Amniotic stem cell (primary cell): ENCODE data around the gene MB.
"Not testable (repeated sequence)": the region's sequence is repeated elsewhere in the genome, so short reads cannot be mapped to it uniquely, and the experiment has no call there.

Experiments
- DNase-seq: peaks from one replicate; lab custom pipeline; 2025; lab: John Stamatoyannopoulos, UW

The MB gene

DNA sequence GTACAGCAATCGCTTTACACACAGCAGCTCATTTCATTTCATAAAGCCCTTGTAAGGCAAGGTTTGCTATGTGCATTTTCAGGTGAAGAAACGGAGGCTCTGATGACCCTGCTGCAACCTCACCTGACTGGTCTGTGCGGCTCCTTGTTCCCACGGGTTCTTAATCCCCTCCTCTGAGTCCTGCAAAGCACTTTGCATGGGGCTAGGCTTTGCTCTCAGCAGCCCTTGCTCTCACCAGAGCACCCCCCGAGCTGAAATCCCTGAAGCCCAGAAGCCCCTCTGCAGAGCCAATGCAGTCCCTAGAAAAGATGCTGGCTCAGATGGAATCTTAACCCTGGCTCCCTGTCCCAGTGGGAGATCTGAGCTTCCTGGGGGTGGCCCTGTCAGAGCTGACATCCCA, 20.1 kb upstream of the MB start:
- DNase-seq = no peak

DNA sequence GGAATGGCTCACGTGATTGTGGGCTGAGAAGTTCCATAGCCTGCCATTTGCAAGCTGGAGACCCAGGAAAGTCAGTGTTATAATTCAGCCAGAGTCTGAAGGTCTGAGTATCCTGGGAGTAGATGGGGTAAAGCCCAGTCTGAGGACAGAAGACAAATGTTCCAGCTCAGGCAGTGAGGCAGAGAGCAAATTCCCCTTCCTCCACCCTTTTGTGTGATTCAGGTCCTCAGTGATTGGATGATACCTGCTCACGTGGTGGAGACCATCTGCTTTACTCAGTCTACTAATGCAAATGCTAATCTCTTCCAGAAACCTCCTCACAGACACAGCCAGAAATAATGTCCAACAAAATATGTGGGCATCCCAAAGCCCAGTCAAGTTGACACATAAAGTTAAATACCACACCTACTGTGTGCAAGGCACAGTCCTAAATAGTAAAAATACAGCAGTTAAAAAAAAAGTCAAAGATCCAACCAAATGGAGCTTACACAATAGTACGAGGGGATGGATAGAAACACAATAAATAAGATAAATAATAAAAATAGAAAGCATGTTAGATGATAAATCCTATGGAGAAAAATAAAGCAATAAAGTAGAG, 17.9 kb upstream of the MB start:
- DNase-seq = no peak

- no peak for DNase-seq
Observed at GRCh38 chr22:35634015-35634414, 16.9 kb upstream of the MB start.

DNA sequence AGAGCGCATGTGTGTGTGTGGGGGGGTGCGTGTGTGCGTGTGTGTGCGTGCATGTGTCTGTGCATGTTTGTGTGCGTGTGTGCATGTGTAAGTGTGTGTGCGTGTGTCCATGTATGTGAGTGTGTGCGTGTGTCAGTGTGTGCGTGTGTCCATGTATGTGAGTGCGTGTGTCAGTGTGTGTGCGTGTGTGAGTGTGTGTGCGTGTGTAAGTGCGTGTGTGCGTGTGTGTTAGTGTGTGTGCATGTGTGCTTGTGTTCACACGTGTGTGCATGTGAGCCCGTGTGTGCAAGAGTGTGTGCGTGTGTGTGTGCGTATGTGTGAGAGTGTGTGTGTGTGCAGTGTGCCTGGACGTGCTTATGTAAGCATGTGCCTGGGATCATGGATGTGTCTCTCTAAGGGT, 16.4 kb upstream of the MB start:
- DNase-seq = no peak

- no peak for DNase-seq
Observed at GRCh38 chr22:35632935-35633334, 15.8 kb upstream of the MB start.

- no peak for DNase-seq
Observed at GRCh38 chr22:35631597-35631996, 14.5 kb upstream of the MB start.

GRCh38 chr22:35630891-35631290, 13.8 kb upstream of the MB start:
- no peak for DNase-seq

DNA sequence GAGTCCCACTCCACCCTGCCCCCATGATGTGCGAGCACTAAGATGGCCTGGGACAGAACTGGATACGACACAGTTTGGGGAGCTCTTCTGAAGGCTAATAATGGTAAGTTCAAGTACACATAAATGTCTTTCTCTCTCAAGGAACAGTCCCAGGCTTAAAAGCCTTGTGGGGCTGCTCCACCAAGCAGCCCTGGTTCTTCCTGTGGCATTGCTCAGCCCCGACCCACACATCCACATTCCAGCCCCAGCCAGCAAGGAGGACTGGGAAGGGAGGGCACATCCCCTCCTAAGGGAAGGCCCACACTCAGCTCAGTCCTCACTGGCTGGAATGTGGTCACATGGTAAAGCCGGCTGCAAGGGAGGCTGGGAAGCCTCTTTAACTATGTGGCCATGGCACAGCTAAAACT, 13.3 kb upstream of the MB start:
- no peak for DNase-seq

DNA sequence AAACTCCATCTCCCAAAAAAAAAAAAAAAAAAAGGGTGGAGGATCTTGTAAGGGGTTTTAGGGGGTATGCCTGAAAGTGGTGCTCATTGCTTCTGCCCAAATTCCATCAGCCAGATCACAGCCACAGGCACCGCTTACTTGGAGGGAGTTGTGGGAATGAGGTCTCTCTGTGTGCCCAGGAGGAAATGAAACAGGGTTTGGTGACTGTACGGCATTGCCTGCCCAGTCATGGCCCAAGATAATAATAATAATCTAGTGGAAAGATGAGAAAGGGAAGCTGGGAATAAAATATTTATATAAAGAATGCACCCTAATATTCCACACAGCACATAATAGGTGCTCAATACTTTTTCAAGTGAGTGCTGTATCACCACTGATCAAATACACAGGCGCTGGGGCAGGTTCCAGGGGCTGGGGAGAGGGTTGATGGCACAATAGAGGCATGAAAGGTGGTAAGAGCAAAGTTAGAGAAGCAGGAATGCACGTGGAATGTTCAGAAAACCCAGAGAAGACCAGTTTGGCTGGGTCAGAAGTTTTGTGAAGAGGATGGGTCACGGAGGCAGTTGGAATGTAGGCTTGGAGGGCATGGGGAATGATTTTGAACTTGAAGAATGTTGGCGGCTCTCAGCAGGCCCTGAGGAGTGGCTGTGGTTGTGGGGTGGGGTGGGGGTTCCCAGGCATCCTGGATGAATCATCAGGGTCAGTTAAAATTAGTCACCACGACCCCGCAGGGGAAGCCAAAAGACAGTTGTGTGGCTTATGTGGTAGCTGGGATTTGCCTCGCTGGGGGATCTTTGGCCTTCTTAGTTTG, 12.5 kb upstream of the MB start:
- peak; percentile 95 for DNase-seq

GRCh38 chr22:35628732-35629131, 11.6 kb upstream of the MB start:
- no peak for DNase-seq

GRCh38 chr22:35627267-35628041, 10.3 kb upstream of the MB start:
- DNase-seq = peak; percentile 78

DNA sequence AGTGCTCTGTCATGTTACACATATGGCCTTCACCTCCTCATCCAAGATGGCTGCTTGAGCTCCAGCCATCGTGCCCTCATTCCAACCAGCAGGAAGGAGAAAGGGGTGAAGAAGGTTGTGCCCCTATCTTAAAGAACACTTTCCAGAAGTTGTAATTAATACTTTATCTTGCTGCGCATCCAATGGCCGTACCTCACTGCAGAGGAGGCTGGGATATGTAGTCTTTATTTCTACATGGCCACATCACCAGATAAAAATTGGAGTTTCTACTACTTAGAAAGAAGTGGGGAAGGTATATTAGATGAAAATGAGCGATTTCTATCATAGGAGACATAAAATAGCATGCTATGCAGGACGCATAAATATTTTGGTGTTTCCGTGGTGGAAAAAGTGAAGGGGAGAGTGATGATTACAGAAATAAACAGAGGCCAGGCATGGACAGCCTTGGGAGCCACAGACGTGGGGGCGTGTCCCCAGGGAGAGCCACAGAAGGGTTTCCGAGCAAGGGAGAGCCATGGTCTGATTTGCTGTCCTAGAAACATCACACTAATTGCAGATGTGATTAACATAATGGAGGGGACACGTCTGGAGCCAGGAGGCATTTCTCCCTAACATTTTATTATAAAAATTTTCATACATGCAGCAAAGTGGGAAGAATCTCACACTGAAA, 8.8 kb upstream of the MB start:
- DNase-seq = no peak

- DNase-seq = no peak
Observed at GRCh38 chr22:35624547-35624946, 7.4 kb upstream of the MB start.

DNA sequence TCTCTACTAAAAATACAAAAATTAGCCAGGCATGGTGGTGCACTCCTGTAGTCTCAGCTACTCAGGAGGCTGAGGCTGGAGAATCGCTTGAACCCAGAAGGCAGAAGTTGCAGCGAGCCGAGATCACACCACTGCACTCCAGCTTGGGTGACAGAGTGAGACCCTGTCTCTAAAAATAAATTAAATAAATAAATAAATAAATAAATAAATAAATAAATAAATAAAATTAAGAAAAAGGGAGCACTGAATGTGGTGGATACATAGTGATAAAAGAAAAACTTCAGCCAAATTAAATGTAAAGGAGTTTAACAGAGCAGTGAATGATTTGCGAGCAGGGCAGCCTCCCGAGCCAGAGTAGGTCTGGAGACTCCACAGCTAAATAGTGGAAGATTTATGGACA, 6.8 kb upstream of the MB start:
- not testable (repeated sequence) for DNase-seq

GRCh38 chr22:35622191-35622913, 5.2 kb upstream of the MB start:
- no peak for DNase-seq

DNA sequence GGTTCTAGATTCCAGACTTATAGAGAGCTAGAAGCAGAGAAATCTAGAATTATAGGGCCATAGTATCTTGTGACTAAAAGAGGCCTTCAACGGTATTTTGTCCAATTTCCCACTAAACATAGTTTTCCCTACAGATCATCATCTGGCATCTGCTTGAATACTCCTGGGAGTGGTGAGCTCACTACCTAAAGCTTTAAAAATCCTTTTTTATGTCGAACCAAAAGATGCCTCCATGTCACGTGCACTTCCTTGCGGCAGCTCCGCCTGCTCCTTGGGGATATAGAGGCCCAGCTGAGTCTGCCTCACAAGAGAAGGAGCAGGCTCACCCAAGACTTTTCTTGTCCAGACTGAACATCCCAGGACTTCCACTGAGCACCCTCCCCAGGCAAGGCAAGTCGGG, 4.3 kb upstream of the MB start:
- no peak for DNase-seq

DNA sequence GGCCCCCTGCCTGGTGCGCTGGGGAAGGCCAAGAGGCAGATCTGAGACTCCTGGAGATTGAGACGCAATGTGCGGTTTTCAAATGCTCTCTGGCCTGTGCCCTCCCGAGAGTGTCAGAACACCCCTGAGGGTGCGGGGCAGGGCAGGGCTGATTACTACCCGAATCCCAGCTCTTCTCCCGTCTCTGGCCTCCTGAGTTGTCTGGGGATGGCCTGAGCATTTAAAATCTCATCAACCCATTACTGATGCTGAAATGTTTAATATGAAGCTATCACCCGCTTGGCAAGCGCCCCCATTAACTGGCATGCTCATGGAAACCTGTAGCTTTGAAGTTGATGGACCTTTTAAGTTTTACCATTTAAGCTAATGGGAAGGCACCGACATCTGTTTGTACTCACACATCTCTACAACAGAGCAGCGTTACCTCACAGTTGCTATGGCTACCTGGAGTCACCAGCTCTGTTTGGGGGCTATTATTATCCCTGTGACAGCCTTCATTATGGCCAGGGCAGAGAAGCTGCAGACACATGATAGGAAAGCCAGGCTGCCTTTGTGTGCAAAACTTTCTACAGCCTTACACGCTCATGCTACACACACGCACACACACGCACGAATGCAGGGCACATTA, 3.6 kb upstream of the MB start:
- no peak for DNase-seq

DNA sequence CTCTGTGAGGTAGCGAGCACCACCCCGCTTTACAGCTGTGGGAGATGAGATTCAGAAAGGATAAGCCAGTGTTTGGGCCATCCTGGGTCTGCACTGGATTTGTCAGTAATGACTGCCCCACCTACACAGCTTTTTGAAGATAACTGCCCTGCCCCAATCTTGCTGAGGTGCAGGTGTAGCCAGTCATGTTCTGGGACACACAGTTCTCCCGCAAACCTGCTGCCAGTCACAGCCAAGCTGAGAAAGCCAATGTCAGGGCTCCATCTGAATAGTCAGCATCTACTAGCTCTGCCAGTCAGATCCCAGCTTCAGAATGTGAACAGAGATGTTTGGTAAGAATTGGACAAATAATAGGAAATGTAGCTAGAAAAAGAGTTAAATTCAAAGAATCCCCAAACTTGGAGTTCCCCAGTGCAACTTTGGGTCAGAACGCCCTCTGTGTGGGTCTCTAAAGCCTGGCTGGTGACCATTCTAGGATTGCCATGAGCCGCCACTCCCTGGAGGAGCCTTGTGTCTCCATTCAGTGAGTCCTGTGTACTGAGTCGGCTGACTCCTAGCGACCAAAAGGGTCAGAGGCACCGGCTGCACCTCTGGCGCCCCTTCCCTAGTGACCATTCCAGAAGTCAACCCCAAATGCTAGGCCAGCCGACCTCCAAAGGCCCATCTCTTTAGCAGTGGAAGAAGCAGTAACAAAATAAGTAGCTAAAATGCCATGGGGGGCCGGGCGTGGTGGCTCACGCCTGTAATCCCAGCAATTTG, 2.4 kb upstream of the MB start:
- DNase-seq = no peak

- DNase-seq = no peak
Observed at GRCh38 chr22:35618427-35619223, 1.5 kb upstream of the MB start.

- DNase-seq = no peak
Observed at GRCh38 chr22:35616043-35616442, 1.1 kb downstream of the MB start.
